OCI-LY1 (cell line): Measurements from ENCODE around the gene TMEM184B.
A peak's percentile ranks its signal among the peaks of the same experiment; 100 is the strongest.

Source experiments
- H2AFZ ChIP-seq: fragments of 200-600 bp; sonication (generic), shearing (Covaris generic); 2 replicates; pipeline ENCODE4 v1.6.0; 2014; ENCODE audit warnings: antibody characterized with exemption, mild to moderate bottlenecking, low read length
- H3F3A ChIP-seq: fragments of 200-600 bp; sonication (generic), shearing (Covaris generic); 2 replicates; pipeline ENCODE4 v1.6.0; 2014; ENCODE audit warnings: mild to moderate bottlenecking, antibody characterized with exemption, low read length, moderate library complexity; ENCODE audit not compliant: insufficient read depth
- H3K27ac ChIP-seq: fragments of 200-600 bp; sonication (generic); 2 replicates; pipeline ENCODE4 v1.5.1; 2014; ENCODE audit warnings: low read length, mixed run types, mild to moderate bottlenecking, low read depth; ENCODE audit not compliant: poor library complexity, severe bottlenecking
- H3K27me3 ChIP-seq: fragments of 200-600 bp; sonication (generic); 2 replicates; pipeline ENCODE4 v1.6.0; 2014; ENCODE audit warnings: antibody characterized with exemption, mild to moderate bottlenecking, low read length, moderate library complexity; ENCODE audit not compliant: insufficient read depth
- H3K36me3 ChIP-seq: fragments of 200-600 bp; sonication (generic); 2 replicates; pipeline ENCODE4 v1.6.1; 2014; ENCODE audit warnings: mild to moderate bottlenecking, antibody characterized with exemption, low read length, moderate library complexity, mixed read lengths; ENCODE audit not compliant: insufficient read depth
- H3K4me1 ChIP-seq: fragments of 200-600 bp; sonication (generic); 2 replicates; pipeline ENCODE4 v1.5.1; 2014; ENCODE audit warnings: mild to moderate bottlenecking, low read length, moderate library complexity; ENCODE audit not compliant: insufficient read depth, severe bottlenecking
- H3K4me2 ChIP-seq: fragments of 200-600 bp; sonication (generic), shearing (Covaris generic); 2 replicates; pipeline ENCODE4 v1.6.1; 2014; ENCODE audit warnings: low read length
- H3K4me3 ChIP-seq: fragments of 200-600 bp; sonication (generic); 2 replicates; pipeline ENCODE4 v1.5.1; 2014; ENCODE audit warnings: low read length, low read depth, mild to moderate bottlenecking, mixed read lengths; ENCODE audit not compliant: poor library complexity, severe bottlenecking
- H3K79me2 ChIP-seq: fragments of 200-600 bp; shearing (Covaris generic); 2 replicates; pipeline ENCODE4 v1.6.1; 2016; ENCODE audit warnings: mixed run types, low read length, mixed read lengths; ENCODE audit not compliant: insufficient read depth
- H3K9ac ChIP-seq: fragments of 200-600 bp; sonication (generic), shearing (Covaris generic); 2 replicates; pipeline ENCODE4 v1.6.1; 2014; ENCODE audit warnings: mild to moderate bottlenecking, low read length, mixed read lengths
- H3K9me2 ChIP-seq: fragments of 200-600 bp; sonication (generic), shearing (Covaris generic); 2 replicates; pipeline ENCODE4 v1.6.1; 2014; ENCODE audit warnings: low read depth, mild to moderate bottlenecking, low read length, mixed read lengths
- H3K9me3 ChIP-seq: fragments of 200-600 bp; shearing (Covaris generic); 2 replicates; pipeline ENCODE4 v1.6.1; 2014; ENCODE audit warnings: low read length, mixed read lengths
- H4K20me1 ChIP-seq: fragments of 200-600 bp; sonication (generic), shearing (Covaris generic); 2 replicates; pipeline ENCODE4 v1.6.0; 2016; ENCODE audit warnings: mild to moderate bottlenecking, low read length; ENCODE audit not compliant: insufficient read depth
- EZH2 ChIP-seq: fragments of 200-600 bp; sonication (generic), shearing (Covaris generic); IDR thresholded peaks from 2 replicates; pipeline ENCODE4 v1.8.0; 2017; ENCODE audit warnings: borderline replicate concordance, mixed run types, mild to moderate bottlenecking, antibody characterized with exemption, low read length, moderate library complexity, mixed read lengths
- TF ChIP-seq, protein P1 (sequence below): fragments of 200-600 bp; sonication (generic), shearing (Covaris generic); IDR thresholded peaks from 2 replicates; pipeline ENCODE4 v1.5.1; 2017; ENCODE audit warnings: mild to moderate bottlenecking, antibody characterized with exemption, low read length, moderate library complexity, mixed read lengths

Gene TMEM184B

DNA sequence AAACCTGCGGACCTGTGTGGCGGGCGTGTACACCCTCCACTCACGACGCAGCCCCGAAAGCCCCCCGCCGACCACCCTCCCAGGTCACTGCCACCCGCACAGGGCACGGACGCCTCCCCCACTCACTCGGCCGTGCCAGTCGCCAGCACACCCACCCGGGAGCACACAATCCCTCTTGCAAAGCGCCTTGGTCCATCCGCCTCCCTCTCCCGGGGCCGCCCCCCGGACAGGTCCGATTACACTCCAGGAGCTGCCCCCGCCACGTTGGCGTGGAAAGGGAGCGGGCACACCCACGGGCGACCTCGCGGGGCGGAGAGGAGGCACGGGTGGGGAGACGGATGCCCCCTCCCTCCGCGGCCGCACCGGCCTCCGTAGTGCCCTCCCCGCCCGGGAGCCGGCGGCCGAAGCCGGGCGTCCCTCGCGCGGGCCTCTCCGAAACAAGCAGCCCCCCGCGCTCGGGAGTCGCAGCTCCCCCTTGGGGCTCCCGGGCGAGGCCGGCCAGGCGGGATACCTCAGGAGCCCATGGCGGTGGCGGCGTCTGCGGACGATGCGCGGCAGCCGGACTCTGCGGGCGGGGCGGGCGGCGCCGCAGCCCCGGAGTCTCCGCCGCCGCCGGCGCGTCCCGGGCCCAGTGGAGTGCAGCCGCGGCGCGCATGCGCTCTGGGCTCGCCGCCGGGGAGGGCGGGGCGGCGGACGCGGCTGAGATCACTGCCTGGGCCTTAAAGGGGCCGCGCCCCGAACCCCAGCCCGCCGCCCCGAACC, at the start of gene TMEM184B:
Gene TMEM184B, minus strand, starts transcription at position 638 of the 762 bp plus-strand sequence. CDS start 25,049 bp downstream, outside the sequence.
- TF ChIP-seq, protein P1, sequence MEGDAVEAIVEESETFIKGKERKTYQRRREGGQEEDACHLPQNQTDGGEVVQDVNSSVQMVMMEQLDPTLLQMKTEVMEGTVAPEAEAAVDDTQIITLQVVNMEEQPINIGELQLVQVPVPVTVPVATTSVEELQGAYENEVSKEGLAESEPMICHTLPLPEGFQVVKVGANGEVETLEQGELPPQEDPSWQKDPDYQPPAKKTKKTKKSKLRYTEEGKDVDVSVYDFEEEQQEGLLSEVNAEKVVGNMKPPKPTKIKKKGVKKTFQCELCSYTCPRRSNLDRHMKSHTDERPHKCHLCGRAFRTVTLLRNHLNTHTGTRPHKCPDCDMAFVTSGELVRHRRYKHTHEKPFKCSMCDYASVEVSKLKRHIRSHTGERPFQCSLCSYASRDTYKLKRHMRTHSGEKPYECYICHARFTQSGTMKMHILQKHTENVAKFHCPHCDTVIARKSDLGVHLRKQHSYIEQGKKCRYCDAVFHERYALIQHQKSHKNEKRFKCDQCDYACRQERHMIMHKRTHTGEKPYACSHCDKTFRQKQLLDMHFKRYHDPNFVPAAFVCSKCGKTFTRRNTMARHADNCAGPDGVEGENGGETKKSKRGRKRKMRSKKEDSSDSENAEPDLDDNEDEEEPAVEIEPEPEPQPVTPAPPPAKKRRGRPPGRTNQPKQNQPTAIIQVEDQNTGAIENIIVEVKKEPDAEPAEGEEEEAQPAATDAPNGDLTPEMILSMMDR: no peak
- no peak for TF ChIP-seq EZH2
- peak within 1 kb of the TSS; percentile 84 for H3K9ac ChIP-seq
- H3K4me2 ChIP-seq: peak within 1 kb of the TSS; percentile 100
- no peaks in the 10 kb centered on the region for H3K9me2 ChIP-seq
- peak within 1 kb of the TSS; percentile 100 for H2AFZ ChIP-seq
- no peaks in the 10 kb centered on the region for H4K20me1 ChIP-seq
- no peak within 1 kb of the TSS for H3K27ac ChIP-seq
- no peaks in the 10 kb centered on the region for H3K9me3 ChIP-seq
- H3K79me2 ChIP-seq: no peaks in the 10 kb centered on the region
- no peaks in the 10 kb centered on the region for H3K36me3 ChIP-seq
- H3K27me3 ChIP-seq: no peaks in the 10 kb centered on the region; the same call in 1 of the 2 replicates
- H3K4me1 ChIP-seq: peaks cover 25% of the 10 kb centered on the region
- no peaks in the 10 kb centered on the region for H3F3A ChIP-seq
- H3K4me3 ChIP-seq: peak within 1 kb of the TSS; percentile 96

DNA sequence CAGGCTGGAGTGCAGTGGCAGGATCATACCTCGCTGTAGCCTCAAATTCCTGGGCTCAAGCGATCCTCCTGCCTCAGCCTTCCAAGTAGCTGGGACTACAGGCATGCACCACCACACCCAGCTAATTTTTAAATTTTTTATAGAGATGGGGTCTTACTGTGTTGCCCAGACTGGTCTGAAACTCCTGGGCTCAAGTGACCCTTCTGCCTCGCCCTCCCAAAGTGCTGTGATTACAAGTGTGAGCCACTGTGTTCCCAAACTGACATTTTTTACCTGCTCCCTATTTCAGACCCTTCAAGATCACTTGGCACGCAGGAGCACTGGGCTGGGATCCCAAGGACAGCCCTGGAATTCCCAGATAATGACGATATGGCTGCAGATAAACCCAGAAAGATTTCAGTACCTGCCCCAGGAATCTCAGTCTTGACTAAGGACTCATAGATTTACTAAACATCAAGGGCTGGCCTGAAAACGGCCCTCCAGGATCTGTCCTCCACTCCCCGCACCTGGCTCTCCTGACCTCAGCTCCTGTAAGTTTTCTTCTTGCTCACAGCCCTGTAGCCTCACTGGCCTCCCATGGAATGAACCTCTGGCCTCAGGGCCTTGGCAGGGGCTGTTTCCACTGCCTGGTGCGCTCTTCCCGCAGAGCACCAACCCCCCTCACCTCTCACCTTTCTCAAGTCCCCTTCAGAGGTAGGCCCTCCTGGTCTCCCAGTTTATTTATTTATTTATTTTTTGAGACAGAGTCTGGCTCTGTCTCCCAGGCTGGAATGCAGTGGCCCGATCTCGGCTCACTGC, 48.0 kb upstream of the TMEM184B start:
- H3F3A ChIP-seq: no peaks in the 10 kb centered on the region
- peaks cover 19% of the 10 kb centered on the region for H3K4me1 ChIP-seq
- no peak for TF ChIP-seq EZH2
- TF ChIP-seq, protein P1: no peak
- H3K9ac ChIP-seq: no peak overlapping the region
- no peaks in the 10 kb centered on the region for H3K79me2 ChIP-seq
- H3K27ac ChIP-seq: no peak overlapping the region
- H3K9me3 ChIP-seq: no peaks in the 10 kb centered on the region
- no peaks in the 10 kb centered on the region for H4K20me1 ChIP-seq
- H3K4me3 ChIP-seq: no peak overlapping the region
- H3K27me3 ChIP-seq: 0 out of 2 replicates have a peak, but pooled peaks cover 6% of the 10 kb centered on the region
- no peak overlapping the region for H3K4me2 ChIP-seq
- no peaks in the 10 kb centered on the region for H3K36me3 ChIP-seq
- no peak overlapping the region for H2AFZ ChIP-seq
- H3K9me2 ChIP-seq: no peaks in the 10 kb centered on the region

DNA sequence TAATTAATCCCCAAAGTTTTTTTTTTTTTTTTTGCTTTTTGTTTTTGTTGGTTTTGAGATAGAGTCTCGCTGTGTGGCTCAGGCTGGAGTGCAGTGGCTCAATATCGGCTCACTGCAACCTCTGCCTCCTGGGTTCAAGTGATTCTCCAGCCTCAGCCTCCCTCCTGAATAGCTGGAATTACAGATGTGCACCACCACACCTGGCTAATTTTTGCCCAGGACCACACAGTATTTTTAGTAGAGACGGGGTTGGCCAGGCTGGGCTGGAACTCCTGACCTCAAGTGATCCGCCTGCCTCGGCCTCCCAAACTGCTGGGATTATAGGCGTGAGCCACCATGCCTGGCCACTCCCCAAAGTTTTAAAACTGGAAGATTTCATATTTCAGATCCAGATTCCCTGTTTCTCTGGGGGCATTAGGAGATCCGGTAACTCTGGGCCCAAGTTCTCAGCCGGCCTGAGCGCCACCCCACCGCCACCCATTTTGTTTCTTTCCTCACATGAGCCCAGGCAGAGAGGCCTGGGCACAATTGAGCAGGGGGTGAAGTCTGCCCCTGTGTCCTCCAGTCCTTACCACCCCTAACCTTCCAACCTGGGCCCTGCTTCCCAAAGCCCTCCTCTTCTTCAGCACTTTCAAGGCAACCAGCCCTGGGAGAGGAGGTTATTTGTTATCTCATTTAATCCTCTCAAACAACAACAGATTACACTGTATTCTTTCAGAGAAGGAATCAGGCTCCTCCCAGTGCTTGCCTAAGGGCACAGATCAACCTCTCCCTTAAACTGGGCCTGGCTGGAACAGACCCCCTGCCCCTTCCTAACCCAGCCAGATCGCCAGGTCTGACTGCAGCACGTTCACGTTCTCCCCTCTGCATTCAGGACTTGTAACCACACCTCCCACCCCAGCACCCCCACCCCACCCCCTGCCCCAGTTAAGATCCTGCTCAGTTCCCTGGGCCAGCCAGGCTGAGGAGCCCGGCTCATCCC, 46.3 kb upstream of the TMEM184B start:
- Histone ChIP-seq H3K9ac (no peak overlapping the region), H3K4me2 (no peak overlapping the region), H3K27ac (no peak overlapping the region), H3K79me2 (no peaks in the 10 kb centered on the region), H3K27me3 (0 out of 2 replicates have a peak, but pooled peaks cover 12% of the 10 kb centered on the region), H4K20me1 (no peaks in the 10 kb centered on the region), H3K36me3 (no peaks in the 10 kb centered on the region), H3F3A (no peaks in the 10 kb centered on the region), H3K4me3 (no peak overlapping the region), H3K4me1 (peaks cover 35% of the 10 kb centered on the region), H2AFZ (no peak overlapping the region), H3K9me2 (no peaks in the 10 kb centered on the region), H3K9me3 (no peaks in the 10 kb centered on the region)
- no peak for TF ChIP-seq EZH2
- TF ChIP-seq, protein P1: no peak
